Measurements from ENCODE around the gene ZNF714. TPM values are rescaled to one million over a fixed set of nuclear protein-coding genes. Genes with fewer than 3 reads are reported as not detected.

Gene ZNF714
- total RNA-seq, 1 donor from 2014 or later: 6.4 TPM

- Histone ChIP-seq H3K27me3 (no peaks in the 10 kb centered on the region), H3K36me3 (peaks cover 0 to 38% of the 10 kb centered on the region in 2 donors), H3K4me1 (no peaks in the 10 kb centered on the region), H3K4me3 (no peak overlapping the region), H3K27ac (no peak overlapping the region), H3K9me3 (peaks cover 9% of the 10 kb centered on the region)
- intact Hi-C loops (cut with DNase I): no loop called here
- DNase-seq (ENCODE audit: extremely low spot score in 2 of 2): no peak
- TF ChIP-seq CTCF (IDR thresholded peaks at IDR 0.05): no peak
- TF ChIP-seq POLR2AphosphoS5 (IDR thresholded peaks at IDR 0.05; ENCODE audit: insufficient read depth in 1 of 2, low read depth in 1 of 2): no peak
- TF ChIP-seq POLR2A (IDR thresholded peaks at IDR 0.05): no peak
Observed at GRCh38 chr19:21065336-21065735, 16.7 kb upstream of the ZNF714 start.

- H3K9me3 ChIP-seq: no peaks in the 10 kb centered on the region
- no peak for DNase-seq (ENCODE audit: extremely low spot score in 2 of 2)
- H3K27ac ChIP-seq: no peak overlapping the region
- peaks cover 5% of the 10 kb centered on the region for H3K4me1 ChIP-seq
- TF ChIP-seq POLR2A (IDR thresholded peaks at IDR 0.05): no peak
- TF ChIP-seq CTCF (IDR thresholded peaks at IDR 0.05): no peak
- TF ChIP-seq POLR2AphosphoS5 (IDR thresholded peaks at IDR 0.05; ENCODE audit: insufficient read depth in 1 of 2, low read depth in 1 of 2): no peak
- no peaks in the 10 kb centered on the region for H3K36me3 ChIP-seq
- no peak overlapping the region for H3K4me3 ChIP-seq
- no peaks in the 10 kb centered on the region for H3K27me3 ChIP-seq
- intact Hi-C loops (cut with DNase I): no loop called here
Observed at GRCh38 chr19:21084343-21084742, 2.3 kb downstream of the ZNF714 start.

- Histone ChIP-seq H3K9me3 (no peaks in the 10 kb centered on the region), H3K4me3 (no peak overlapping the region), H3K27me3 (no peaks in the 10 kb centered on the region), H3K36me3 (no peaks in the 10 kb centered on the region), H3K27ac (no peak overlapping the region), H3K4me1 (peaks cover 2% of the 10 kb centered on the region)
- DNase-seq (ENCODE audit: extremely low spot score in 2 of 2): no peak
- TF ChIP-seq POLR2AphosphoS5 (IDR thresholded peaks at IDR 0.05; ENCODE audit: insufficient read depth in 1 of 2, low read depth in 1 of 2) (no peak), CTCF (IDR thresholded peaks at IDR 0.05) (no peak), POLR2A (IDR thresholded peaks at IDR 0.05) (no peak)
- intact Hi-C loops (cut with DNase I): no loop called here
Observed at GRCh38 chr19:21087871-21088270, 5.9 kb downstream of the ZNF714 start.

- H3K27me3 ChIP-seq: no peaks in the 10 kb centered on the region
- DNase-seq (ENCODE audit: extremely low spot score in 2 of 2): no peak
- H3K4me3 ChIP-seq: no peak overlapping the region
- intact Hi-C loops (cut with DNase I): no loop called here
- no peaks in the 10 kb centered on the region for H3K36me3 ChIP-seq
- H3K9me3 ChIP-seq: no peaks in the 10 kb centered on the region
- TF ChIP-seq CTCF (IDR thresholded peaks at IDR 0.05): no peak
- no peak for TF ChIP-seq POLR2A (IDR thresholded peaks at IDR 0.05)
- TF ChIP-seq POLR2AphosphoS5 (IDR thresholded peaks at IDR 0.05; ENCODE audit: insufficient read depth in 1 of 2, low read depth in 1 of 2): no peak
- no peaks in the 10 kb centered on the region for H3K4me1 ChIP-seq
- H3K27ac ChIP-seq: no peak overlapping the region
Observed at GRCh38 chr19:21092109-21092508, 10.1 kb downstream of the ZNF714 start.

GRCh38 chr19:21094347-21095025, 12.5 kb downstream of the ZNF714 start:
- TF ChIP-seq POLR2A (IDR thresholded peaks at IDR 0.05): no peak
- no peak for TF ChIP-seq POLR2AphosphoS5 (IDR thresholded peaks at IDR 0.05; ENCODE audit: insufficient read depth in 1 of 2, low read depth in 1 of 2)
- no peak for TF ChIP-seq CTCF (IDR thresholded peaks at IDR 0.05)
- H3K27ac ChIP-seq: no peak overlapping the region
- DNase-seq (ENCODE audit: extremely low spot score in 2 of 2): no peak
- no peaks in the 10 kb centered on the region for H3K27me3 ChIP-seq
- H3K36me3 ChIP-seq: no peaks in the 10 kb centered on the region
- H3K9me3 ChIP-seq: no peaks in the 10 kb centered on the region
- H3K4me3 ChIP-seq: no peak overlapping the region
- intact Hi-C loops (cut with DNase I): no loop called here
- no peaks in the 10 kb centered on the region for H3K4me1 ChIP-seq
